Measurements from ENCODE around the gene BOC.

DNA sequence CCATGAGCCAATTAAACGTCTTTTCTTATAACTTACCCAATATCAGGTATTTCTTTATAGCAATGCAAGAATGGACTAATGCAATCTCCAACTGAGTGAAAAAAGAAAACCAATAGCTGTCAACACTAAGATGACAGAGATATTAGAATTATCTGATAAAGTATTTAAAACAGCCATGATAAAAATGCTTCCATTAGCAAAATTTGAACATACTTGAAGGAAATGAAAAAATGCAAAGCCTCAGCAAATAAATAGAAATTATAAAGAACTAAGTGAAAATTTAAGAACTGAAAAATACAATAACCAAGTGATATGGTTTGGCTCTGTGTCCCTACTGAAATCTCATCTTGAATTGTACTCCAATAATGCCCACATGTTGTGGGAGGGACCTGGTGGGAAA is 99.6 kb downstream of the BOC start:
- TF ChIP-seq, protein P1, sequence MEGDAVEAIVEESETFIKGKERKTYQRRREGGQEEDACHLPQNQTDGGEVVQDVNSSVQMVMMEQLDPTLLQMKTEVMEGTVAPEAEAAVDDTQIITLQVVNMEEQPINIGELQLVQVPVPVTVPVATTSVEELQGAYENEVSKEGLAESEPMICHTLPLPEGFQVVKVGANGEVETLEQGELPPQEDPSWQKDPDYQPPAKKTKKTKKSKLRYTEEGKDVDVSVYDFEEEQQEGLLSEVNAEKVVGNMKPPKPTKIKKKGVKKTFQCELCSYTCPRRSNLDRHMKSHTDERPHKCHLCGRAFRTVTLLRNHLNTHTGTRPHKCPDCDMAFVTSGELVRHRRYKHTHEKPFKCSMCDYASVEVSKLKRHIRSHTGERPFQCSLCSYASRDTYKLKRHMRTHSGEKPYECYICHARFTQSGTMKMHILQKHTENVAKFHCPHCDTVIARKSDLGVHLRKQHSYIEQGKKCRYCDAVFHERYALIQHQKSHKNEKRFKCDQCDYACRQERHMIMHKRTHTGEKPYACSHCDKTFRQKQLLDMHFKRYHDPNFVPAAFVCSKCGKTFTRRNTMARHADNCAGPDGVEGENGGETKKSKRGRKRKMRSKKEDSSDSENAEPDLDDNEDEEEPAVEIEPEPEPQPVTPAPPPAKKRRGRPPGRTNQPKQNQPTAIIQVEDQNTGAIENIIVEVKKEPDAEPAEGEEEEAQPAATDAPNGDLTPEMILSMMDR (IDR thresholded peaks at IDR 0.05), result no peak
- TF ChIP-seq POLR2A (IDR thresholded peaks at IDR 0.05), result no peak
